SIG-M5 treated with dmso at 0.1 percent for 504 hours (cell line): Measurements from ENCODE around the gene TCF21.

Experiments
- DNase-seq: peaks from one replicate; lab custom pipeline; 2025; ENCODE audit not compliant: unreplicated experiment; lab: John Stamatoyannopoulos, UW

TCF21 gene

DNA sequence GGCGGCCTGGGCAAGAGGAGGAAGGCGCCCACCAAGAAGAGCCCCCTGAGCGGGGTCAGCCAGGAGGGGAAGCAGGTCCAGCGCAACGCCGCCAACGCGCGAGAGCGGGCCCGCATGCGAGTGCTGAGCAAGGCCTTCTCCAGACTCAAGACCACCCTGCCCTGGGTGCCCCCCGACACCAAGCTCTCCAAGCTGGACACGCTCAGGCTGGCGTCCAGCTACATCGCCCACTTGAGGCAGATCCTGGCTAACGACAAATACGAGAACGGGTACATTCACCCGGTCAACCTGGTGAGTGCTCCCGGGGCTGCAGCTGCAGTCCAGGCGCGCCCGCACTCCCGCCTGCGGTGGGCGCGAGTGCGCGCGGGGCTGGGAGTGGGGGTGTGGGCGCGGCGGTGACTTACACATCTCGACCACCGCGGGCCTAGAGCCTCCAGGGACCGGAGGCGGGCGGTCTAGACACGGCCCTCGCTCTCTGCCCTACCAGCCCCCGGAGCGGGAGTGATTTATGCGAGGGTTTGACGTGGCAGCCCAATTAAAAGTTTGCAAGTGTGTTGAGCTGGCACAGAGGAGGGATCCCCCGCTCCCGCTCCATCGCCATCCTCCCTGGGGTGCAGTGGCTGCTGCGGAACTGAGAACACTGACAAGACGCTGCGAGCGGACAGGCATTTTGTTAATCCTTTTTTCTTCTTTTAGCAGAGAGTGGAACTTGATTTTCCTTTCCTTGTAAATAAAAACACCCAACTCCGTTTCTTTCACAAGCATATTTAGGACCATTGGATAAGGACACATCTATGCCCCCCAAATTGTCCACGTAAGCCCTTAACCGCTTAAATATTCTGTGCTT is 867 bp downstream of the TCF21 start:
- no peak for DNase-seq

DNA sequence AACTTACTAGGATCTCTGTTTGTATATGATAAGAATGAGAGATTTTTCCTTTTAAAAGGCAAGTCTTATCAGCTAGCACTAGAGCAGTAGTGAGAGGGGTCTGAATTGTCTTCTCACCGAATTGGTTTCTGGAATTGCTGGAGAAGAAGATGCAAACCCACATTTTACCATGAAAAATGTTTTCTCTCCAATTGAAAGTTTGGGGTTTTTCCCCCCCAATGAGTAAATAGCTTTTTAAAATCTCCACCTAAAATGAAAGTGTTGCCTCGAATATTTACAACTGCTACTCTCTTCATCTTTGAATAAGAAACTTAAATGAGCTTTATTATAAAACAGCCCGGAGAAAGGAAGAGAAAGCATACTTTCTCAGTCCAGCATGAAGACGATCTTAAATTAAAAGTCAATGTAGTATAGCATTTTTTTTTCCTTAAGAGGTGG is 1.8 kb downstream of the TCF21 start:
- DNase-seq: no peak

DNA sequence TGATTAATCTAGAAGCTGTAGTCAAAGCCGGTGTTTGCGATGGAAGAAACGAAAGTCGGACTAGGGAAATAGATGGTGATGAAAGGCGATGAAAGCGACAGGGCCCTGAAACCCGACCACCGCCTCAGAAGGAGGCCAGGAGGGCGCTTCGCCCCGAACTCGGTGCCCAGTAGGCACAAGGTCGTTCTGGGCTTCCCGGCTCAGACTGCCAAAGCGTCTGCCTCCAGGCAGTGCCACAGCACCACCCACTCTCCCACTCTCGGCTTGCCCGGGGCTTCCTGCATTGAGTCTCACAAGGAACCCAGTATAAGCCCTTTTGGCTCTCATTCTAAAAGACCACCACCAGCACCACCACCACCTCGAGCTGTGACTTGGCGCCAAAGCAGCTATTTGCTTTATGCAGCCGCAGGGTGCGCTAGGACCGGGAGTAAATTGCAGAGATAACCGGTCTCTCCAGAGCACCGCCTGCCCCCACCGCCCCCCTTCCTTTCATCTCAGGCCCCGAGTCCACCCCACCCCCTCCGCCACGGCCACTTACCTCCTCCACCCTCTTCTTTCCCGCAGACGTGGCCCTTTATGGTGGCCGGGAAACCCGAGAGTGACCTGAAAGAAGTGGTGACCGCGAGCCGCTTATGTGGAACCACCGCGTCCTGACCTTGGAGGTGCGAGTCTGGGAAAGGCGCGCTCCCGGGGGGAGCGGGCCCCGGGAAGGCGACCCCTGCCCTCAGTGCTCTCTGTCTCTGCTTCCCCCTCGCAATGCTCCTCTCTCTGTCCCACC is 2.4 kb downstream of the TCF21 start:
- no peak for DNase-seq

DNA sequence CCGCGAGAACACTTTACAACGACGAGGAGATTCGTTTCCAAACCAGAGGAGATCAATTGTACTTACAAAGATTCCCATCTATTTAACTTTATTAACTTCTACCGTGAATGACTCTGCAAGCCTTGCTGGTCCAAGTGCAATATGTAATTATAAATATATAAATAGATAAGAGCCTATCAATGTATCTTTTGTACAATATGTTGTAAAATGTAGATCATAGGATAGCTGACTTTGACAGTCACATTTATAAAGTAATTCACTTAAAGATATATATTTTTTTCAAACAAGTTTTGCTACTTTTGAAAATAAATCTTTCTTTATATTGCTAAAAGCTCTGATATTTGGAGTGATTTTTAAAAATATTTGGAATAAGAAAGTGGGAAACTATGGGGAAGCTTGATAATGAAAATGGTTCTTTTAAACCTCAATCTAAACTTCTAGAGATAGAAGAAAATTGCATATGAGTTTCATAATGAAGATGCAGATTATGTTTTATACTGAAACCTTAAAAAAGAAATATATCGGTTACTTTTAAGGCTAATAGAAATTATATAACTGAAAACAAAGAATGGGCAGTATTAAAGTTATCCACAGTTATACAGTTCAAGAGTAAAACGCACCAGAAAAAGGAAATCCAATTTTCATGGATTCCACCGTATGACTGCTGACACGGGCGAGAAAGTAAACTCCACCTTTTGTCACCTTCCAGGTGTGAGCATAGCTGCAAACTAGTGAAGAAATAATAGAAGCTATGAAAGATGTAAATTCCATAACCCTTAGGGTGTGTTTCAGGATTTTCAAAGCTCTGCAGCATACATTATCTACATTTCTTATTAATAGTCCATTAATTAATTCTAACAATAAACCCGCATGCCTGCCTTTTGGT is 3.3 kb downstream of the TCF21 start:
- no peak for DNase-seq

DNA sequence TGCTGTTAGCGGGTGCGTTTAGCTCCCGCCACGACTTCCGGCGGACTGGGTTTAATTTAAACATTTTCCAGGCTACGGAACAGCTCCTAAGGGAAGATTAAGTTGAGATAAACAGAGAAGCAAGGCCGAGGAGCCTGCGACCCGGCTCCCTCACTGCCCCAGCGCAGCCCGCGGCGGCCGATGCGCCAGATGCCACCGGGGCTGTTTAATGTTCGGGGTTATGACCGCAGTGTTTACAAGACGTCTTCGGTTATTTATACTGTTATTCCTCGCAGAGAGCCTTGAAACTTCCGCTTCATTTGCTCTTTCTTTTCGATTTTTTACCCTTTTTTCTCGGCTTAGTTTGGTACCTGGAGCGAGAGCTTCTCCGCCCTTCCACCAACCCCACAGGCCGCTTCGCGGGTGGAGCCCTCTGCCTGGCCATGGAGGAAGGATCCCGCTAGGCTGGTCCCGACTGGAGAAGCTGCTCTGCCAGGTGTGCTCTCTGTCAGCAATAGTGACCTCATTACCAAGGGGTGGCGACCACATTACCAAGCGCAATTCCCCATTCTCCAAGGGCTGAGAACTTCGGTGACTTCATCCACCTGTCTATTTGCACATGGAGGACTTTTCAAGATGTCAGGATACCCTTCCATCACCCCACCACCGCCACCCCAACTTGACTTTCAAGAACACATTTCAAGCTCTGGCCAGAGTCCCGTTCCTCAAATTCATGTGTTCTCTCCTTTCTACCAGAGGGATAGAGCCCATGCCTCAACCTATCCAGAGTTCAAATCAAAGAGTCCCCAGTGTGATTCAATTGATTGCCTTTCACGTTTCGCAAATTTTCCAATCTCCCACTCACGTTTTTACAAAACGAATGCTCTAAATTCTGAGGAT is 4.1 kb downstream of the TCF21 start:
- no peak for DNase-seq

DNA sequence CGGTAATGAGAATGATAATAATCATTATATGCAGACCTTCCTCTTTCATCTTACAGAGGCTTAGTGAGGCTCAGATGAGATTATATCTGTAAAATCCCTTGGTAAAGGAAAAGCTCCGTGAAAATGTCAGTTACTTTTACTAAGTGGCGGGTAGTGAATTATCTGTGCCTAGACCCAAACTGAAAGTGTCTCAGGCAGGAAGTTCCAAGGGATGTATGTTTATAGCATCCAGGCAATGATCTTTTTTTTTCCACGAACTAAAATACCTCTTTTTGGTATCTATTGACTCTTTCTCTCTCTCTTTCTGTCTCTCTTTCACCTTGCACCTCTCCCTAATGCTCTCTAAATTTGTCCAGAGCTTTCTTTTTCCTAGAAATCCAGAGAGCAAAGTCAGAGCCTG is 5.0 kb downstream of the TCF21 start:
- DNase-seq: no peak

DNA sequence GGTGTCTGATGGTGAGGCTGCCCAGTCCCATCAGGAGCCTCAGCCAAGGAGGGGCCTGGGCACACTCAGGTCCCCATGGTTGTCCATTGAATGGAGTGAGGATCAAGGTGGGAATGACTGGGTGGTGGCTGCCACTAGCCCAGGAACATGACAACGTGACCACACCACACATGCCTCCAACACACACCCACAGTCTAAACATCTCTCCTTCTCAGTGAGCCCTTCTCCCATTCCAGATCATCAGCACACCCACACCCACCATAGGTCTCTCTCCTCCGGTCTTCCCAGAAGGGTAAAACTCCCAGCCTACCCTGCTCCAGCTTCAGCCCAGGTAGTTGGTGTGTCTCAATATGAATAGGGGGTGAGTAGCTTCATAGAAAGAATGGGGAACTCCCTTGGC is 5.5 kb downstream of the TCF21 start:
- no peak for DNase-seq

DNA sequence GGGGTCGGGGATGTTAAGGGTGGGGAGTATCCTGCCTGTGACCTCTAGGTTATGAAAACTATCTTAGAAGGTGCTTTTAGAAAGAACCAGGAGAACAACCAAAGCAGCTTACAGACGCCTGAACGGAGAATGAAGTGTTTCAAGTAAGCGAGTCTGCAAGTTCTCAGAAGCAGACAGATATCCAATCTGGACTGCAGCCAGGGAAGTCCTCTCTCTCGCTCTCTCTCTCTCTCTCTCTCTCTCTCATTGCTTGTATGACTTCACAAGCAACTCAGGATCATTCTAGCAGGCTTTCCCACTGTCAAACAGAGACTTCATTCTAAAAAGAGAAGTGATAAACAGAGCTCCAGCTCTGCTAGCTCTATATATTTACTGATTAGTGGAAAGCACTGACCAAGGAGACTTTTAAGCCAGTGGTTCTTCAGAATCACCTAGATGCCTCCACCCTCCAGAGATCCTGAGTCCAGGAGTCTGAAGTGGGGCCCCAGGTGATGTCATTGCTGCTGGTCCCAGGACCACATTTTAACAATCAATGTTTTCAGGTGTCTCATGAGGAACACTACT is 6.0 kb downstream of the TCF21 start:
- DNase-seq: no peak

DNA sequence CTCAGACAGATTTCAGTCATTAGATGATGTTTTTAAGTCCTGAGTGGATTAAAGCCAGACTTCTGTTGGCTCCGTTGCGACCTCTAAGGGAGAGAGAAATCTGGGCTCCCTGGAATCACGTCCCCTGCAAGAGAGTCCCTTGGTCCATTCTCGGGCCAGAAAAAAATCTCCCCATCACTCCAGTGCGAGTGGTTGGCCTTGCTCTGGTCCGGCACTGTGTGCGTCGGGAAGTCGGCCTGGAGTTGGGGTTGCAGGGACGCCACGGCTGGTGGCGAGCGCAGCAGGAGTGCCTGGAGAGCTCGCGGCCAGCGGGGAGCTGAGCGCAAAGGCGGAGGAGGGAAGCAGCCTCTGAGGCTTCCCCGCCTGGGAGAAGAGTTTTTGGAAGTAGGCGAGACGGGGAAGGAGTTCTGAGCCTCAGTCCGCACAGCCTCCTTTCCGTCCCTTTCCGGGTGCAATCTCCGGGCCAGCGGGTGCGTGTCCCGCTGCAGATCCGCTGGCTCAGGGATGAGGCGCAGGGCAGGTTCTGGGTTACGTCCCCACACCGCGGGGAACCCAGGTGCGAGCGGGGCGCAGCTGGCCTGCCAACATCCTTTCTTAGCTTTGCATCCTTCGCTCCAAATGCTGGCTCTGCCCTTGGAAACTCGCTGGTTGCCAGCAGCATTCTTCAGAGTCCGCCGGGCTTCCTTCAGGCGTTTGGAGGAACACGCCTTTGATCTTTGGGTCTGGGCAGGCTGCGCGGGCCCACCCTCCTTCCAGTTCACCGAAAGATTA is 6.8 kb downstream of the TCF21 start:
- DNase-seq: no peak

DNA sequence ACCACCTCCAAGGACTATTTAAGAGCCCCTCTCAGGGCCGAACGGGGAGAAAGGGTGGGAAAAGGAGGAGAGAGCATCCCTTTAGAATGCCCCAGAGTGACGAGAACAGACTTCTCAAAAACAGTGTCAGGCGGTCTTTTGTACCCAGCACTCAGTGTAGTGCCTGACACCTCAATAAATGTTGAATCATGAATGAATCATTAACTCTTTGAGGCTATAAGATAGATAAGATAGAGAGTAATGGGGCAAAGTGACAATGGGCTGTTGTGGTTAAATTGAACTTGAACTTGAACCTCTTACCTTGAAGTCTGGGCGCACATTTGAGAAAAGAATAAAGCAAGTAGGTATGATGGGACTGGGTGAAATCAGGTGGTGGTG is 7.4 kb downstream of the TCF21 start:
- DNase-seq: no peak

DNA sequence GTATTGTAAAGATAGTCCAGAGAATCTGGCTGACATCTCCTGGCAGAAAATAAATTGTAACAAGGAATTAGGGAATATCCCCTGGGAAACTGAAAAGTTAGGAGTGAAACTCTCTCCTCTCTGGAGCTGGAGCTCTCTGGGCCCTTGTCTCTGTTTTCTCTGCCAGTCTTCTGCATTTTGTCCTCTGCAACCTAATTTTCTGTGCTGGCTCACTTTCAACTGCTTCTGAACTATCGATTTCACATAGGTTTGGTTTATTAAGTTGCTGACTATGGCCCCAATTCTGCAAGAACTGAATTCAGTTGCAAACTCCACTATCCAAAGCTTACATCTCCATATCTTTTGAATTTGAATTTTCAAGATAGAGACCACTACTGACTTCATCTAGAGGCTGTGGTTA is 9.3 kb downstream of the TCF21 start:
- DNase-seq: no peak

DNA sequence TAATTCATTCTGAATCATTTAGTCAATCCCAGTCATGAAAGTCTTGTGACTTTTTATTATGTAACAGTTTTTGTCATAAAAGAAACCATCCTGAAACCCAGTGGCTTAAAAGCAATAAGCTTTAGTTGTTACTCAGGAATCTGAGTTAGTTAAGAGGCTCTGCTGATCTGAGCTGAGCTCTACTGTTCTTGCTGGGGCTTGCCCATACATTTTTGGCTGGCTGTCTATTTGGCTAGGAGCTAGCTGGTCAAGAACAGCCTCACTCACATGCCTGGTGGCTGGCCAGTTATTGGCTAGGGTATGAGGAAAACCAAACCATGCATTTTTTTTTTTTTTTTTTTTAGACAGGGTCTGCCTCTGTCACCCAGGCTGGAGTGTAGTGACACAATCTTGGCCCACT is 10.6 kb downstream of the TCF21 start:
- DNase-seq: no peak

DNA sequence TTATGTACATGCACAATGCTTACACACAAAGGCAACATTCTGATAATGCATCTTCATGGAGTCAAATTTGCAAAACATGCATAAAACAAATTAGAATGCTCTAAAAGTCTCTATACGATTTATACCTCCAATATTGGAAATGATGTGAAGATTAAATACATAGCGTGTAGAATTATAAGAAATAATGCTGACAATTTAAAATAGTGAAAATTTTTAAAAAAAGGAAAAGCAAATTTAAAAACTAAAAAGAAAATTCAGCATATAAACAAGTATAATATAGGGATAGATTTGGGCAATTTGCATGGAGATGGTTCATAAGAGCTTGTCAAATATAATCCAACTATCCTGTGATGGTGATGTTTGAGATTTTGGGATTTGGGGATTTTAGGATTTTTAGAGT is 14.9 kb downstream of the TCF21 start:
- DNase-seq: no peak

DNA sequence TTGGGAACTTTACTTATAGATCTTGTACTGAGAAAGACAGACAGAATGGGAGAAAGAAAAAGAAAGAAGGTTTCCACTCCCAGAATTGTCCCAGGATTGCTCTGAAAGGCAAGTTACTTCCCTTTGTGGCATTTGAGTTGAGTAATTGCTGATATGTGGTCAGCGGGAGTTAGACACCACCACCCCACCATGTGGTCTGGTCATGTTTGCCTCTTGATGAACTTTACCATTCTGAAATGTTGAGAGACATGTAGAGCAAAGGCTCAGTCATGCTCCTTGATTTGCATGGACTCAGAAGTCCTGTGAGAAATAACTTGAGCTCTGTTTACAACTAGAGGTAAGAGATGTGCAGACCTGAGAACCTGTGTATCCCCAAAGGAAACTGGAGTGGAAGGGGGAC is 17.1 kb downstream of the TCF21 start:
- peak; percentile 25 for DNase-seq

DNA sequence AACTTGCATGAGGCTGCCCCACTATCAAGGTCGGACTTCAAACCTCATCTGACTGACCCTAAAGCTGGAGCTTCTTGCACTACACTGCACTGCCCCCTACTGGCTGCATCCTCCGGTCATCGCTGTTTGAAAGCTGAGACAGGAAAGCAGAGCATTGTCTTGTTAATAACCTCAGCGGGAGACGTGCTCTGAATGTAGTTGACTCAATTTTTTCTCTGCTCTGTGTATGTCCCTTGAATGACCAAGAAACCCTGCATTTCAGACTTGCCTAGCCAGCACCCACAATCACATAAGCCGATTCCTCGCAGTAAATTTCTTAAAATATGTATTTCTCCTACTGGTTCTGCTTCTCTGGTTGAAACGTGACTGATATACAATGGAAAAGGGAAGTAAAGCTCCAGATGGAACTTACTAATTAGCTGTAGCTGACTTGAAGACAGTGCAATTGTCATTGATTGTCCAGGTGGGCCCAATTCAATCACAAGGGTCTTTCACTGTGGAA is 27.8 kb downstream of the TCF21 start:
- DNase-seq: peak; percentile 70

DNA sequence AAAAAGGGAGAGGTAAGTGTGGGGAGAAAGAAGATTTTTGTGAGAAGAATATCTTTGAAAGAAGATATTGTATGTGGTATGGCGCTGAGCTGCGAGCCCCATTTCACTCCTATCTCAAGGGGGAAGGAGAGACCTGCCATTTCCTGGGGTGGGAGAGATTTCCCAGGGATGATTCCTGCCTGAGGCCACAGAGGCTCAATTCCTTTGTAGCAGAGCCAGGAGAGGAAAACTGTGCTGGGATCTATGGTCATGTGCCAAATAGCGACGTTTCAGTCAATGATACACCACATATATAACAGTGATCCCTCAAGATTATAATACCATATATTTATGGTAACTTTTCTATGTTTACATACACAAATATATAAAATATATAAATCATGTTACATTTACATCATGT is 28.9 kb downstream of the TCF21 start:
- DNase-seq: no peak

DNA sequence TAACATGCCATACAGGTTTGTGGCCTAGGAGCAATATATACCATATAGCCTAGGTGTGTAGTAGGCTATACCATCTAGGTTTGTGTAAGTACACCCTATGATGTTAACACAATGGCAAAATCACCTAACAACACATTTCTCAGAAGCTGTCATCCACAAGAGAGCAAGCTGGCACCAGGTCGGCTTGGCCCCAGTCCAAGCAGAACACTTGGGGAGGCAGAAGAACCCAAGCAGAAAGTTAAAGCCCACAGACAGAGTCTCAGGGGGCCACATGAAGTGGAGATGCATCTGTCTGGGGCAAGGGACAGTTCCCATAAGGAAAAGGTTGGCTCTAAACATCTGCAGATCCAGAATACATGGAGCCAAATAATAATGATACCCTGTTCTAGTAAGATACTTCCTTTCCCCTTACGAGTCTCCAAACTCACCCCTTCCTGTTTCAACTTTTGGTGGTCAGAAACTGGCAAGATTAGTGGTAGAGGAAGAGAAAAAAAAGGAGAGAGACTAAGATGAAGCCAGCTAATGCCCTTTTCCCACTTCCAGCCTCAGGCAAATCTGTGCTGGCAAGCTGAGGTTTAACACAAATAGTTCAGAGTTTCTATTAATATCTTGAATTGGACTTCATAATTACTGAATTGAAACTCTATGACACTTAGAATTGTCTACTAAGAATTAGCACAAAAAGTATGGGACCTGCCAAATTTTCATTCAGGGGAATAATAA is 29.5 kb downstream of the TCF21 start:
- DNase-seq: no peak

DNA sequence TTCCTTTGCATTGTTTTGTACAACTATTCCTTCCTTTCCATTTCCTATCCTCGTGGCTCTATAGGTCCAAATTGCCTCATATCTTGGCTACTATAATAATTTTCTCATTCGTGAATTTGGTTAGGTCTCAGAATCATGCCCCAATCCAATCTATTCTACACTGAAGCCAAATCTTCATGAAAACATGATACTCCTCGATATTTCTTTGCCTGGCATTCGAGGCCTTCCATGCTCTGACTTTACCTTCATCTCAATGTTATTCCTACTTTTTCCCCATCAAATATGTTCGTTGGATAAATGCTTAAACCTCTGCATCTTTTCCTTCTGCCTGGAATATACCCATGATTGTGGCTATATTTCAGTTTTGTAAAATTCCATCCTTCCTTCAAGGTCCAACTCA is 30.4 kb downstream of the TCF21 start:
- no peak for DNase-seq
